ENCODE results near the gene COL6A1. TPM values are rescaled to one million over a fixed set of nuclear protein-coding genes. Genes with fewer than 3 reads are reported as not detected.

COL6A1 gene
- total and polyA plus RNA-seq, 2 of the 13 experiments (the other 11 are each of a cell fraction or from before 2014, with no cell fraction given): 3.1 to 4.8 TPM

DNA sequence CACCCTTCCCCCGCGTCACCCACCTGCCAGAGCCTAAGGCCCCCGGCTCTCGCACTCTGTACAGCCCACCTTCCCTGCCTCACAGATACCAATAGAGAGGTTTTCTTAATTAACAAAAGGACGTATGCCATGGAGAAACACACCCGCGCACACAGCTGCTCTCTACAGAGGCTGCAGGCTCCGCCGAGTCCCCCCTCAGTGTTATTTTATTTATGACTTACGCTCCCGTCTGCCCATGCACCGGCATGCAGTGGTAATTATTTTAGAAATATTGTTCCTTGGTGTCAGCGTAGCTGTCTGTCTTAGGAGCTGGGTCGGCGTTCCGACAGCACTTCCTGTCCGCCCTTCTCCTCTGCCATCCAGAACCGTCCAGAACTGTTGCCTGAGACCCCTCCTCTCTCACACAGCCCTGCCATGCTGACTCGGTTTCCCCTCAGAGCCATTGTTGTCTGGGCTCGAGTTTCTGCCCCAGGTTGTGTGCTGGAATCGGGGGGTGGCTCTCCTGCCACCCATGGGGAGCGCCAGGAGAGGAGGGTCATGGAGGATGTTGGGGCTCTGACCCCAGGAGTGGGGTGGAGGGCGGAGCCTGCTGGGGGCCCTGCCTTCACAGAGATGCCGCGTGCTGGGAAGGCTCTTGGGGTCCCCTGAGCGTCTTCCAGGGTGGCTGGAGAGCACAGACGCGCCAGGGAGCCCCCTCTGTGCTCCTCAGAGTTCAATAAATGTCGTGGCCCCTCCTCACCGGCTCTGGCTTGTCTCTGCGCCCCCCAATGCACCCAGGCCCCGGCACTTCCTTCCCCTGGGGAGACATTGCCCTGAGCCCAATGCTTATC, 39.6 kb upstream of the COL6A1 start:
- DNase-seq (ENCODE audit: low spot score): no peak
- ATAC-seq: no peak
- no peaks in the 10 kb centered on the region for H3K79me2 ChIP-seq (ENCODE audit: insufficient read depth, low read length)
- no peaks in the 10 kb centered on the region for H3K4me1 ChIP-seq (ENCODE audit: insufficient read depth, low read length)
- no peak for TF ChIP-seq NR2F6 (IDR thresholded peaks at IDR 0.05)
- TF ChIP-seq NR2F6 (CRISPR knock-in tag; IDR thresholded peaks at IDR 0.05): no peak
- TF ChIP-seq, protein P1, sequence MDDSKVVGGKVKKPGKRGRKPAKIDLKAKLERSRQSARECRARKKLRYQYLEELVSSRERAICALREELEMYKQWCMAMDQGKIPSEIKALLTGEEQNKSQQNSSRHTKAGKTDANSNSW (CRISPR knock-in tag; IDR thresholded peaks at IDR 0.05; ENCODE audit: borderline replicate concordance): no peak
- TF ChIP-seq ZBTB21 (CRISPR knock-in tag; IDR thresholded peaks at IDR 0.05): no peak
- POLR2A ChIA-PET: no interaction called here
- FAIRE-seq: no peak
- no peak overlapping the region for H3K9ac ChIP-seq (ENCODE audit: insufficient read depth, low read depth, low read length)
- H2AFZ ChIP-seq (ENCODE audit: low read length): no peak overlapping the region
- 35% methylated on average over 20 of the region's 32 CpGs for WGBS (ENCODE audit: low lambda C conversion rate)
- CTCF ChIA-PET (ENCODE audit: low intra/inter-chr PET ratio, low total read pairs): no interaction called here
- in situ Hi-C loops (cut with HindIII; ENCODE audit: extremely low pct_ligation_motif_present, low pct_unique_long_range_greater_than_20kb) (no loop called here), intact Hi-C loops (cut with micrococcal nuclease; ENCODE audit: unreplicated experiment) (no loop called here)
- peaks cover 7 to 56% of the 10 kb centered on the region in 2 experiments; a peak in 3 of 5 replicates for H3K27me3 ChIP-seq (ENCODE audit: control insufficient read depth in 1 of 2, insufficient read depth in 2 of 2, low read length in 2 of 2)
- no peaks in the 10 kb centered on the region for H3K36me3 ChIP-seq (replicated peaks in 1 of 2; ENCODE audit: control insufficient read depth in 1 of 2, insufficient read depth in 2 of 2, low read length in 2 of 2)
- H3K27ac ChIP-seq (ENCODE audit: extremely low read length, insufficient read depth, low read length): no peak overlapping the region
- H4K20me1 ChIP-seq (ENCODE audit: insufficient read depth, low read length): no peaks in the 10 kb centered on the region; the same call in 1 of the 2 replicates
- no TSS peak for BruUV-seq (replicated peaks)
- H3K9me3 ChIP-seq (ENCODE audit: low read length): no peaks in the 10 kb centered on the region
- no peak overlapping the region for H3K4me2 ChIP-seq (ENCODE audit: low read depth, low read length)
- H3K4me3 ChIP-seq (replicated peaks in 1 of 3; ENCODE audit: insufficient read depth in 1 of 3, low read depth in 2 of 3, low read length in 3 of 3): no peak overlapping the region

- TF ChIP-seq, protein P2, sequence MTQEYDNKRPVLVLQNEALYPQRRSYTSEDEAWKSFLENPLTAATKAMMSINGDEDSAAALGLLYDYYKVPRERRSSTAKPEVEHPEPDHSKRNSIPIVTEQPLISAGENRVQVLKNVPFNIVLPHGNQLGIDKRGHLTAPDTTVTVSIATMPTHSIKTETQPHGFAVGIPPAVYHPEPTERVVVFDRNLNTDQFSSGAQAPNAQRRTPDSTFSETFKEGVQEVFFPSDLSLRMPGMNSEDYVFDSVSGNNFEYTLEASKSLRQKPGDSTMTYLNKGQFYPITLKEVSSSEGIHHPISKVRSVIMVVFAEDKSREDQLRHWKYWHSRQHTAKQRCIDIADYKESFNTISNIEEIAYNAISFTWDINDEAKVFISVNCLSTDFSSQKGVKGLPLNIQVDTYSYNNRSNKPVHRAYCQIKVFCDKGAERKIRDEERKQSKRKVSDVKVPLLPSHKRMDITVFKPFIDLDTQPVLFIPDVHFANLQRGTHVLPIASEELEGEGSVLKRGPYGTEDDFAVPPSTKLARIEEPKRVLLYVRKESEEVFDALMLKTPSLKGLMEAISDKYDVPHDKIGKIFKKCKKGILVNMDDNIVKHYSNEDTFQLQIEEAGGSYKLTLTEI (CRISPR knock-in tag; conservative IDR thresholded peaks at IDR 0.05): no peak
- TF ChIP-seq, protein P3, sequence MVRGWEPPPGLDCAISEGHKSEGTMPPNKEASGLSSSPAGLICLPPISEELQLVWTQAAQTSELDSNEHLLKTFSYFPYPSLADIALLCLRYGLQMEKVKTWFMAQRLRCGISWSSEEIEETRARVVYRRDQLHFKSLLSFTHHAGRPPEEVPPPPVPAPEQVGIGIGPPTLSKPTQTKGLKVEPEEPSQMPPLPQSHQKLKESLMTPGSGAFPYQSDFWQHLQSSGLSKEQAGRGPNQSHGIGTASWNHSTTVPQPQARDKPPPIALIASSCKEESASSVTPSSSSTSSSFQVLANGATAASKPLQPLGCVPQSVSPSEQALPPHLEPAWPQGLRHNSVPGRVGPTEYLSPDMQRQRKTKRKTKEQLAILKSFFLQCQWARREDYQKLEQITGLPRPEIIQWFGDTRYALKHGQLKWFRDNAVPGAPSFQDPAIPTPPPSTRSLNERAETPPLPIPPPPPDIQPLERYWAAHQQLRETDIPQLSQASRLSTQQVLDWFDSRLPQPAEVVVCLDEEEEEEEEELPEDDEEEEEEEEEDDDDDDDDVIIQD (CRISPR knock-in tag; IDR thresholded peaks at IDR 0.05; ENCODE audit: low read depth): no peak
- Histone ChIP-seq H3K36me3 (replicated peaks in 1 of 2; ENCODE audit: control insufficient read depth in 1 of 2, insufficient read depth in 2 of 2, low read length in 2 of 2) (no peaks in the 10 kb centered on the region), H3K9ac (ENCODE audit: insufficient read depth, low read depth, low read length) (no peak overlapping the region), H3K9me3 (ENCODE audit: low read length) (no peaks in the 10 kb centered on the region), H3K27me3 (ENCODE audit: control insufficient read depth in 1 of 2, insufficient read depth in 2 of 2, low read length in 2 of 2) (peaks cover 7 to 62% of the 10 kb centered on the region in 2 experiments; a peak in 3 of 5 replicates), H4K20me1 (ENCODE audit: insufficient read depth, low read length) (no peaks in the 10 kb centered on the region; the same call in 1 of the 2 replicates), H3K4me2 (ENCODE audit: low read depth, low read length) (no peak overlapping the region), H3K4me3 (replicated peaks in 1 of 3; ENCODE audit: insufficient read depth in 1 of 3, low read depth in 2 of 3, low read length in 3 of 3) (no peak overlapping the region), H3K4me1 (ENCODE audit: insufficient read depth, low read length) (no peaks in the 10 kb centered on the region), H2AFZ (ENCODE audit: low read length) (no peak overlapping the region), H3K79me2 (ENCODE audit: insufficient read depth, low read length) (no peaks in the 10 kb centered on the region), H3K27ac (ENCODE audit: extremely low read length, insufficient read depth, low read length) (no peak overlapping the region)
- no TSS peak for BruUV-seq (replicated peaks)
- FAIRE-seq (no peak), ATAC-seq (no peak), DNase-seq (ENCODE audit: low spot score) (no peak)
- CTCF ChIA-PET (ENCODE audit: low intra/inter-chr PET ratio, low total read pairs): no interaction called here
- POLR2A ChIA-PET: no interaction called here
- in situ Hi-C loops (cut with HindIII; ENCODE audit: extremely low pct_ligation_motif_present, low pct_unique_long_range_greater_than_20kb) (no loop called here), intact Hi-C loops (cut with micrococcal nuclease; ENCODE audit: unreplicated experiment) (no loop called here)
- 23% methylated on average over 18 of the region's 20 CpGs for WGBS (ENCODE audit: low lambda C conversion rate)
Observed at GRCh38 chr21:45942755-45943629, 38.6 kb upstream of the COL6A1 start.

Measured in HepG2 (cell line).